Glomerular visceral epithelial cell (primary cell): Measurements from ENCODE around the gene LAT.
"Not testable (repeated sequence)": the region's sequence is repeated elsewhere in the genome, so short reads cannot be mapped to it uniquely, and the experiment has no call there.

Source experiments
- DNase-seq: peaks from one replicate; pipeline ENCODE4 v3.0.0-alpha.2; 2016; ENCODE audit errors: extremely low spot score

LAT gene

GRCh38 chr16:28977703-28978662, 6.9 kb upstream of the LAT start:
- no peak for DNase-seq

DNA sequence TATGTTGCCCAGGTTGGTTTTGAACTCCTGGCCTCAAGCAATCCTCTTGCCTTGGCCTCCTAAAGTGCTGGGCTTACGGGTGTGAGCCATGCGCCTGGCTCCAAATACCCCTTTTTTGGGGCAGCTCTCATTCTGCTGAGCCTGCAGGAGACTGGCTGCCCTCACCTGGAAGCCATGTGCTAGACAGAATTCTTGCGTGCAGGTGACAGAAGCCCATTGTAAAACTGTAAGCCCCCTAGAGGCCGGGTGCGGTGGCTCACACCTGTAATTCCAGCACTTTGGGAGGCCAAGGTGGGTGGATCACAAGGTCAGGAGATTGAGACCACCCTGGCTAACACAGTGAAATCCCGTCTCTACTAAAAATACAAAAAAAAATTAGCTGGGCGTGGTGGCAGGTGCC, 4.5 kb upstream of the LAT start:
- DNase-seq, result not testable (repeated sequence)

DNA sequence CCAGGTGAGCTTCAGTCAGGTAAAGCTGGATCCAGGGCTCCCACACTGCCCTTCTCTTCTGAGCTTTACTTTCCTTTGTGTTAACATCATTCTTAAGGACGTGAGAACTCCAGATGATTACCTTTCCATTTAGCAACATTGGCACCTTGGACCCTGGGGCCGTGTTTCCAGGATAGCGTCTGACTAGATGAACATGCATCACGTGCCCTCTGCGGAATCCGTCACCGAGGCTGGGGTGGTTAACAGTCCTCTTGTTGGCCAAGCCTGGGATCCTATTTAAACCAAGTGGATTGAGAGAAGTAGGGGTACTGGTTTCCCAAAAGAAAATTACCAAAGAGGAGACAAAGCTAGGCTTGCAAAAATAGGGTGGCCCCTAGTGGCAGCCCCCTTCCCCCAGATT, 3.9 kb upstream of the LAT start:
- DNase-seq, result no peak

DNA sequence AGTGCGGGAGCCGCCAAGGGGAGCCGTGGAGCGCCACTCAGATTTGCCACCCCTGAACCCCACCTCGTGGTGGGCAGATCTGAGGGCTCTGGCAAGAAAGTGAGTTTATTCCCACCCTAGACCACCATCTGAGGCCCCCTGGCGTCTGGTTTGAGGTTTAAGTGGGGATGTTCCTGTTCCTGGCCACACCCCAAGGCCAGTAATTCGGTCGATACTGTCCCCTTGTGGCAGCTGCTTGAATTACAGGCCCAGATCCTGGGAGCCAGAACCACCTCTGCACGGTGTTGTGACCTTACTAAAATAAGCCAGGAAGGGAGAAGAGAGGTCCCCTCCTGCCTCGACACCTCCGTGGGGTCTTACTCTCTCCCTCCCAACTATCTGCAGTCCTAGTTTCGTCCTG, 3.3 kb upstream of the LAT start:
- peak; percentile 5 for DNase-seq

GRCh38 chr16:28982418-28982817, 2.4 kb upstream of the LAT start:
- DNase-seq, result no peak

DNA sequence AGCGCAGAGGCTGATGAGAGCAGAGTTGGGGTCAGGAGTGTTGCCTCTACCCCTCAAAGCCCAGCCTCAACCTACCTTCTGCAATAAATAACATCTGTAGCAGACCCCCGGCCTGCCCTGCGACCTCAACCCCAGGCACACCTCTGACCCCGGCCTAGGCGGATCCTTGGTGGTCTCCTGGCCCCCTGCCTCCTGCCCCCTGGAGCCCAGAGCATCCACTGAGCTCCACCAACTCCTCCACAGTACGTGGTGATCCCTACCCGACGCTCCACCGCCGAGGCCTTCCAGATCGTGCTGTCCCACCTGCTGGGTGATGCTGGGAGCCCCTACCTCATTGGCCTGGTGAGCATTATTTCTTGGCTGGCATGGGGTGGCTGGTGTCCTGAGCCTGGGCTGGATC, 1.9 kb upstream of the LAT start:
- DNase-seq, result no peak

GRCh38 chr16:28983644-28984043, 1.2 kb upstream of the LAT start:
- no peak for DNase-seq

GRCh38 chr16:28984091-28984490, 761 bp upstream of the LAT start:
- no peak for DNase-seq

DNA sequence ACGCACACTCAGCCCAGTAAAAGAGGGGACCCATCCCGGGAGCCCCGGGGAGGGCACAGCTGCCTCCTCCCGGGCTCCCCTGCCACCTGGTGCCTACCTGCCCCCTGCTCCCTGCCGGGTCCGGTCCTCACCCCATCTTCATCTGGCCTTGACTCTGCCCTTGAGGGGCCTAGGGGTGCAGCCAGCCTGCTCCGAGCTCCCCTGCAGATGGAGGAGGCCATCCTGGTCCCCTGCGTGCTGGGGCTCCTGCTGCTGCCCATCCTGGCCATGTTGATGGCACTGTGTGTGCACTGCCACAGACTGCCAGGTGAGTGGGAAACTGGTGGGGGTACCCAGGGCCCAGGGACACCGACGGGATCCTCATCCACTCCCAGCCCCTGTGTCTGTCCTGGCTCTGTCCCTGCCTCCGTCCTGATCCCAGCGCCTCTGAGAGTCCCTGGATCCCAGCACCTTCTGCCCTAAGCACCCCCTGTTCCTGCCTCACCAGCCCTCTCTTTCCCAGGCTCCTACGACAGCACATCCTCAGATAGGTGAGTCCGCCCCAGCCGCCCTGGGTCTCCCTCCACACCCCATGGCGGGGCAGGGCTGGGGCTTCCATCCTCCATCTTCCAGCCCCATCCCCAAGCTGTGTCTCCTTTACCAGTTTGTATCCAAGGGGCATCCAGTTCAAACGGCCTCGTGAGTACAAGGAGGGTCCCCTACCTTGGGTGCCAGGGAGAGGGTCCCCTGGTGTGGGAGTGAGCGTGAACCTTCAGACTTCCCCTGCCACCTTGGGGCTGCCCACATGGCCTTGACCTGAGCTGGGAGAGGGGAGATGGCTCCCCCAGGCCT, 574 bp downstream of the LAT start:
- no peak for DNase-seq

GRCh38 chr16:28986046-28986445, 1.2 kb downstream of the LAT start:
- DNase-seq, result no peak

- no peak for DNase-seq
Measured at GRCh38 chr16:28986492-28986891, 1.6 kb downstream of the LAT start.

DNA sequence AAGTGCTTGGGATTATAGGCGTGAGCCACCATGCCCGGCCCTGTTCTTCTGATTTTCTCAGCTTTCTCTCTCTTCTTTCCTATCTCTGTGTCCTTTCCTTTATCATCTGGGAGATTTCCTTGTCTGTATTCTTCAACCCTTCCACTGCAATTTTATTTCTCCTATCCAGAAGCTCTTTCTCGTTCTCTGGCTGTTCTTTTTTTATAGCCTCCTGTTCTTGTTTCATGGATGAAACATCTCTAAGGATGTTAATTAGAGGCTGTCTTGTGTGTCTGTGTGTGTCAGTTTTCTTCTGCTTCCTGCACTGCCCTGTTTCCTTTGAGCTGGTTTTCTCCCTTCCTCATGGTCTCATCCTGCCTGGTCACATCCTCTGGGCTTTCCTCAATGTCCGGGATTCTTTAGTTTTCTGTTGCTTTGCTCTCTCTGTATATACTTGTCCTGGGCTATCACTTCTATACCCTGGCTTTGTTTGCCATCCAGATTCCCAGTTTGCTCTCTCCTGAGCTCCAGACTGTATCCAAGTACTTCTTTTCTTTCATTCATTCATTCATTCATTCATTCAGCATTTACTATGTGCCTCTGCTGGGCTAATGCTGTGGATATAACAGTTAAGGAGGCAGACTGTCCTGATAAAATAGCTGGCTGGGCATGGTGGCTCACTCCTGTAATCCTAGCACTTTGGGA, 2.5 kb downstream of the LAT start:
- DNase-seq, result no peak

DNA sequence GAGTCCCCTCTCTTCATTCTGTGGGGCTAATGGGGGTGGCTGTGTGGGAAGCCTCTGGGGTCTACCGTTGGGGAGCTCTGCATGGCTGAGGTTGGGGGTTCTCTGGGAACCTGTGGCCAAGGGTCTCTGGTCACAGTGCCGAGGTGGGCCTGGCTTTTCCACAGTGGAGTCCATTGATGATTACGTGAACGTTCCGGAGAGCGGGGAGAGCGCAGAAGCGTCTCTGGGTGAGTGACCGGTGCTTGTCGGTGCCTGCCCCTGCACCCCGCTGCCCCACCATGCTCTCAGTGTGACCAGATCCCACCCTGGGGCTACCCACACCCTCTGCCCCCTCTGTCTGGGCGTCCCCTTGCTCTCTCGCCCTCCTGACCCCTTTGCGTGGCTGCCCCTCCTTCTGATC, 4.5 kb downstream of the LAT start:
- no peak for DNase-seq

DNA sequence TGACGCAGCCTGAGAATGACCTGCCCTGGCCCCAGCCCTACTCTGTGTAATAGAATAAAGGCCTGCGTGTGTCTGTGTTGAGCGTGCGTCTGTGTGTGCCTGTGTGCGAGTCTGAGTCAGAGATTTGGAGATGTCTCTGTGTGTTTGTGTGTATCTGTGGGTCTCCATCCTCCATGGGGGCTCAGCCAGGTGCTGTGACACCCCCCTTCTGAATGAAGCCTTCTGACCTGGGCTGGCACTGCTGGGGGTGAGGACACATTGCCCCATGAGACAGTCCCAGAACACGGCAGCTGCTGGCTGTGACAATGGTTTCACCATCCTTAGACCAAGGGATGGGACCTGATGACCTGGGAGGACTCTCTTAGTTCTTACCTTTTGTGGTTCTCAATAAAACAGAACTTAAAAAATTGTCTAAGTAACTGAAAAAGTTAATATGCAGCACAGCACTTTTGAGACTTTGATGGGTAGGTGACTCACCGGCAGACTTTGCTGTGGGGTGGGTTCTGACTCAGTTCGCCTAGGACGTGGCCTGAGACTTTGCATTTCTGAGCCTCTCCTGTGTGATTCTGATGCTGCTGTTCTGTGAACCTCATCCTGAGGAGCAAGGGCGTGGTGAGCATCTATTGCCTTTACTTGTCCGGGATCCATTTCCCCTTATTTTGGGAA, 5.7 kb downstream of the LAT start:
- no peak for DNase-seq

GRCh38 chr16:28991687-28992086, 6.8 kb downstream of the LAT start:
- DNase-seq, result no peak

DNA sequence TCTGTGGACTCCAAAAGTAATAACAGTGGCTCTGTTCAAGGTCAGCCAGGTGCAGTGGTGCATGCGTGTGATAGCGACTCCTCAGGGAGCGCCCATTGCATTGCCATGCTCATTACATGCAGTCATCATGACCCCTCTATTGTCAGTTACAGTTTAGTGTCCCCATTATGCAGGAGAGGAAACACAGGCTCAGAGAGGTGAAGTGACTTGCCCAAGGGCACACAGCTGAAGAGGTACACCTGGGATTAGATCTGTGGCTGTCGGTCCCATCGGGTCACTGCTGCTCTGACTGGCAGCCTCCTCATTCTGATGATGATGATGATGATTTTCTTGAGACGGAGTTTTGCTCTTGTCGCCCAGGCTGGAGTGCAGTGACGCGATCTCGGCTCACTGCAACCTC, 7.6 kb downstream of the LAT start:
- no peak for DNase-seq

GRCh38 chr16:28998837-28999236, 14.0 kb downstream of the LAT start:
- no peak for DNase-seq

DNA sequence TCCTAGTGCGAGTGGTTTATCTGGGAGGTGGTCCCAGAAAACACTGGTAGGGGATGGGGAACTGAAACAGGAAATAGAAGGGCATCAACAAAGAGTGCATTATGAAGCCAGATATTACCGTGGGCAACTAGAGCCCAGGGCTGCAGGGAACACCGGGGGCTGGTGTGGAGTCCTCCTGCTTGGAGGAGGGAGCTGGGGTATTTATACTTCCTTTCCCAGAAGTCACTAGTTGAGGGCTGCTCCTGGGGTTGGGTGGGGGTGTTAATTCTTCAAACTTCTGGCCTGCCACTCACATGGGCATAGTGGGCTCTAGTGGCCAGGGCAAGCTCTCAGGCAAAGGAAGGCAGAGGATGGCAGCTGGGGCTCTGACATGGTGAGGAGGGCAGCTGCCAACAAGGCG, 14.7 kb downstream of the LAT start:
- no peak for DNase-seq

DNA sequence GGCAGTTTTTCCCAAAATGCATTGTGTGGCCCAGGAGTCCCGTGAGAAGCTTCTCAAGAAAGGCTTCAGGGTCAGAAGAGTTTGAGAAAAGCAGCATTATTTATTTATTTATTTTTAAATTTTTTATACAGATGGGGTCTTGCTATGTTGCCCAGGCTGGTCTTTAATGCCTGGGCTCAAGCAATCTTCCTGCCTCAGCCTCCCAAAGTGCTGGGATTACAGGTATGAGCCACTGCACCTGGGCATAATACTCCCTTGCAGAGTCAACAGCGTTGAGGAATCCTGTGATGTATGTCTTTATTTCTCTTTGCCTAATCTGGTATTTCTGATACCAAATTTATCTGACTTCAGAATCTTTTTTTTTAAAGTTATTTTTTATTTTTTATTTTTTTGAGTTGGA, 15.2 kb downstream of the LAT start:
- no peak for DNase-seq

DNA sequence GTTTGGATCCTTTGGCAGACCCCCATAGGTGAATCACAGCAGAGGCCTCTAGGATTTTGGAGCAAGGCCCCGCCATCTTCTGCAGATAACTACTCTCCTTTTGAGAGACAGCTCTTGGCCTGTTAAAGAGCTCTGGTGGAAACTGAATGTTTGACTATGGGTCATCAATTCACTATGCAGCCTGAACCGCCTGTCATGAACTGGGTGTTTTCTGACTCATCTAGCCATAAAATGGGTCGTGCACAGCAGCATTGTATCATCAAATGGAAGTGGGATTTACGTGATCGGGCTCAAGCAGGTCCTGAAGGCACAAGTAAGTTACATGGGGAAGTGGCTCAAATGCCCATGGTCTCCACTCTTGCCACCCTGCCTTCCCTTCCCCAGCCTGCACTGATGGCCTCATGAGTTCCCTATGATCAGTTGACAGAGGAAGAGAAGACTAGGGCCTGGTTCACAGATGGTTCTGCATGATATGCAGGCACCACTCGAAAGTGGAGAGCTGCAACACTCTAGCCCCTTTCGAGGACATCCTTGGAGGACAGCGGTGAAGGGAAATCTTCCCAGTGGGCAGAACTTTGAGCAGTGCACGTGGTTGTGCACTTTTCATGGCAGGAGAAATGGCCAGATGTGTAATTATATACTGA, 19.8 kb downstream of the LAT start:
- DNase-seq, result not testable (repeated sequence)
